ENCODE measurements around the gene SLPI.
A peak's percentile ranks its signal among the peaks of the same experiment; 100 is the strongest.

The SLPI gene

GRCh38 chr20:45288860-45289259 is 34.5 kb upstream of the SLPI start:
- H3K4me1 Mint-ChIP-seq = peaks cover 21% of the 10 kb centered on the region
- H3K27me3 Mint-ChIP-seq = peaks cover 51% of the 10 kb centered on the region
- no peak for DNase-seq
- H3K4me3 Mint-ChIP-seq = no peak overlapping the region
- no peaks in the 10 kb centered on the region for H3K9me3 Mint-ChIP-seq
- ATAC-seq = no peak
- no peak overlapping the region for H3K27ac Mint-ChIP-seq

GRCh38 chr20:45288376-45288775 is 34.0 kb upstream of the SLPI start:
- Mint-ChIP-seq H3K4me1 (peaks cover 17% of the 10 kb centered on the region), H3K27ac (peak overlapping the region in 1 of 2 donors; percentile 21), H3K27me3 (peaks cover 49% of the 10 kb centered on the region), H3K4me3 (no peak overlapping the region), H3K9me3 (no peaks in the 10 kb centered on the region)
- ATAC-seq = no peak
- DNase-seq = no peak

GRCh38 chr20:45283551-45284057 is 29.2 kb upstream of the SLPI start:
- H3K4me3 Mint-ChIP-seq = no peak overlapping the region
- no peak overlapping the region for H3K27ac Mint-ChIP-seq

GRCh38 chr20:45282700-45283550 is 28.6 kb upstream of the SLPI start:
- ATAC-seq (no peak), DNase-seq (no peak)
- no peak overlapping the region for H3K27ac Mint-ChIP-seq
- H3K4me1 Mint-ChIP-seq = no peaks in the 10 kb centered on the region
- peaks cover 36% of the 10 kb centered on the region for H3K27me3 Mint-ChIP-seq
- no peak overlapping the region for H3K4me3 Mint-ChIP-seq
- no peaks in the 10 kb centered on the region for H3K9me3 Mint-ChIP-seq

More at GRCh38 chr20:45283551-45284057, 29.2 kb upstream of the SLPI start:
- no peaks in the 10 kb centered on the region for H3K9me3 Mint-ChIP-seq
- peaks cover 37% of the 10 kb centered on the region for H3K27me3 Mint-ChIP-seq
- DNase-seq (no peak), ATAC-seq (no peak)
- no peaks in the 10 kb centered on the region for H3K4me1 Mint-ChIP-seq

GRCh38 chr20:45279992-45280391 is 25.6 kb upstream of the SLPI start:
- Mint-ChIP-seq H3K27ac (no peak overlapping the region), H3K4me3 (no peak overlapping the region), H3K27me3 (peaks cover 40% of the 10 kb centered on the region), H3K9me3 (no peaks in the 10 kb centered on the region), H3K4me1 (no peaks in the 10 kb centered on the region)
- no peak for ATAC-seq
- no peak for DNase-seq

- Mint-ChIP-seq H3K4me1 (no peaks in the 10 kb centered on the region), H3K4me3 (no peak overlapping the region), H3K27me3 (peaks cover 58% of the 10 kb centered on the region), H3K27ac (no peak overlapping the region), H3K9me3 (no peaks in the 10 kb centered on the region)
- DNase-seq (no peak), ATAC-seq (no peak)
Measured at GRCh38 chr20:45275338-45275737, 21.0 kb upstream of the SLPI start.

- peaks cover 55% of the 10 kb centered on the region for H3K27me3 Mint-ChIP-seq
- no peaks in the 10 kb centered on the region for H3K4me1 Mint-ChIP-seq
- no peak for ATAC-seq
- no peak for DNase-seq
- no peaks in the 10 kb centered on the region for H3K9me3 Mint-ChIP-seq
- no peak overlapping the region for H3K27ac Mint-ChIP-seq
- H3K4me3 Mint-ChIP-seq = no peak overlapping the region
Measured at GRCh38 chr20:45269754-45270270, 15.4 kb upstream of the SLPI start.

- H3K27me3 Mint-ChIP-seq = peaks cover 62% of the 10 kb centered on the region
Measured at GRCh38 chr20:45269056-45269455, 14.7 kb upstream of the SLPI start.

GRCh38 chr20:45268531-45268930 is 14.2 kb upstream of the SLPI start:
- DNase-seq (no peak), ATAC-seq (no peak)
- peaks cover 67% of the 10 kb centered on the region for H3K27me3 Mint-ChIP-seq
- no peaks in the 10 kb centered on the region for H3K4me1 Mint-ChIP-seq
- no peaks in the 10 kb centered on the region for H3K9me3 Mint-ChIP-seq
- no peak overlapping the region for H3K4me3 Mint-ChIP-seq
- H3K27ac Mint-ChIP-seq = no peak overlapping the region

More at GRCh38 chr20:45269056-45269455, 14.7 kb upstream of the SLPI start:
- H3K4me3 Mint-ChIP-seq = no peak overlapping the region
- no peak overlapping the region for H3K27ac Mint-ChIP-seq
- H3K4me1 Mint-ChIP-seq = no peaks in the 10 kb centered on the region
- ATAC-seq = no peak
- H3K9me3 Mint-ChIP-seq = no peaks in the 10 kb centered on the region
- no peak for DNase-seq

- ATAC-seq (no peak), DNase-seq (no peak)
- H3K27ac Mint-ChIP-seq = no peak overlapping the region
- H3K27me3 Mint-ChIP-seq = peaks cover 51% of the 10 kb centered on the region
- H3K4me1 Mint-ChIP-seq = no peaks in the 10 kb centered on the region
- H3K9me3 Mint-ChIP-seq = no peaks in the 10 kb centered on the region
- no peak overlapping the region for H3K4me3 Mint-ChIP-seq
Measured at GRCh38 chr20:45266977-45267376, 12.6 kb upstream of the SLPI start.

GRCh38 chr20:45263556-45264266 is 9.3 kb upstream of the SLPI start:
- peaks cover 22% of the 10 kb centered on the region for H3K27me3 Mint-ChIP-seq
- H3K9me3 Mint-ChIP-seq = no peaks in the 10 kb centered on the region
- H3K27ac Mint-ChIP-seq = no peak overlapping the region
- no peak for DNase-seq
- ATAC-seq = no peak
- no peaks in the 10 kb centered on the region for H3K4me1 Mint-ChIP-seq
- H3K4me3 Mint-ChIP-seq = no peak overlapping the region

- Mint-ChIP-seq H3K4me1 (no peaks in the 10 kb centered on the region), H3K9me3 (no peaks in the 10 kb centered on the region), H3K4me3 (no peak overlapping the region), H3K27me3 (peaks cover 2% of the 10 kb centered on the region), H3K27ac (no peak overlapping the region)
- DNase-seq (no peak), ATAC-seq (no peak)
Measured at GRCh38 chr20:45258664-45259063, 4.3 kb upstream of the SLPI start.

GRCh38 chr20:45258259-45258658 is 3.9 kb upstream of the SLPI start:
- no peaks in the 10 kb centered on the region for H3K4me1 Mint-ChIP-seq
- peaks cover 5% of the 10 kb centered on the region for H3K27me3 Mint-ChIP-seq
- ATAC-seq = no peak
- H3K4me3 Mint-ChIP-seq = no peak overlapping the region
- H3K9me3 Mint-ChIP-seq = no peaks in the 10 kb centered on the region
- no peak for DNase-seq
- no peak overlapping the region for H3K27ac Mint-ChIP-seq

GRCh38 chr20:45257711-45258110 is 3.3 kb upstream of the SLPI start:
- no peaks in the 10 kb centered on the region for H3K4me1 Mint-ChIP-seq

GRCh38 chr20:45257161-45257560 is 2.8 kb upstream of the SLPI start:
- DNase-seq (no peak), ATAC-seq (no peak)
- Mint-ChIP-seq H3K4me3 (no peak overlapping the region), H3K4me1 (no peaks in the 10 kb centered on the region), H3K27me3 (peaks cover 12% of the 10 kb centered on the region), H3K27ac (no peak overlapping the region), H3K9me3 (no peaks in the 10 kb centered on the region)

More at GRCh38 chr20:45257711-45258110, 3.3 kb upstream of the SLPI start:
- DNase-seq = no peak
- no peak overlapping the region for H3K4me3 Mint-ChIP-seq
- no peak overlapping the region for H3K27ac Mint-ChIP-seq
- ATAC-seq = no peak
- no peaks in the 10 kb centered on the region for H3K9me3 Mint-ChIP-seq
- H3K27me3 Mint-ChIP-seq = peaks cover 8% of the 10 kb centered on the region

- no peak for ATAC-seq
- no peaks in the 10 kb centered on the region for H3K4me1 Mint-ChIP-seq
- no peak overlapping the region for H3K27ac Mint-ChIP-seq
- no peaks in the 10 kb centered on the region for H3K9me3 Mint-ChIP-seq
- DNase-seq = no peak
- H3K4me3 Mint-ChIP-seq = no peak overlapping the region
- peaks cover 39% of the 10 kb centered on the region for H3K27me3 Mint-ChIP-seq
Measured at GRCh38 chr20:45253261-45253660, 1.1 kb downstream of the SLPI start.
